NCI-H2171 (cell line): ENCODE data around the gene TXNL4A.

Experiments
- DNase-seq: peaks from one replicate; lab custom pipeline; 2025; lab: John Stamatoyannopoulos, UW

The TXNL4A gene

GRCh38 chr18:79935925-79936324, 52.4 kb downstream of the TXNL4A start:
- no peak for DNase-seq

GRCh38 chr18:79935499-79935898, 52.9 kb downstream of the TXNL4A start:
- DNase-seq = no peak

DNA sequence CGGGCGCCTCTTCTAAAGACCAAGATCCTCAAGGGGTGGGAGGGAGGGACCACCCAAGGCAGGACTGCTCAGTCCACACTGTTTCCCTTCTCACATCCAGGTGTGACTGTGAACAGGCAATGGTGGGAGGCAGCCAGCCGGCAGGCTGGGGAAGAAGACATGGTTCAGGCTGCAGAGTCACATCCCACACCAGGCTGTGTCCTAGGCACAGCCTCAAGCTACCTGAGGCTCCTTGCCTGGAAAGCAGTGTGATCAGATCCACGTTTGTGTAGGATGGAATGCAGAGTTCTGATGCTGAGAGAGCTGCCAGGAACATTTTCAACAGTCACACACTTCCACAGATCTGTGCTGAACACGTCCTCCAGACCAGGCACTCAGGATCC, 53.3 kb downstream of the TXNL4A start:
- DNase-seq = no peak

GRCh38 chr18:79934311-79935097, 53.9 kb downstream of the TXNL4A start:
- no peak for DNase-seq

DNA sequence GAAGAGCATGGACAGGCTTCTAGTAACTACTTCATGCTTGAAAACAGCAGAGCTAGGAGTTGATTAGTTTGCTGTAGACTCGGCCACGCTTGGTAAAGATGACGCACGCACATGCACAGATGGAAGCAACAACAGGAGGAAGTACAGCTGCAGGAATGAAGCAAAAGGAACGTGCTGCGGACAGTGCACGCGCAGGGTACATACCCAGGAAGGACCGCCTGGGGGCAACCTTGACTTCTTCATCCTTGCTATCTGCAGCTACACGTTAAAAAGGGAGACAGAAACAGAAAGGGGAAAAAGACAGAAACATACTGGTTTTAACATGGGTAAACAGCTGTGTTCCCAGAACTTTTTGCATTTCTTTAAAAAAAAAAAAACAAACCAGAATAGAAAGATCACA, 54.6 kb downstream of the TXNL4A start:
- no peak for DNase-seq

- DNase-seq = no peak
These were observed 55.5 kb downstream of the TXNL4A start for GRCh38 chr18:79932907-79933306.

- no peak for DNase-seq
These were observed 56.9 kb downstream of the TXNL4A start for GRCh38 chr18:79931475-79931874.

- DNase-seq = no peak
These were observed 58.2 kb downstream of the TXNL4A start for GRCh38 chr18:79930020-79930642.

DNA sequence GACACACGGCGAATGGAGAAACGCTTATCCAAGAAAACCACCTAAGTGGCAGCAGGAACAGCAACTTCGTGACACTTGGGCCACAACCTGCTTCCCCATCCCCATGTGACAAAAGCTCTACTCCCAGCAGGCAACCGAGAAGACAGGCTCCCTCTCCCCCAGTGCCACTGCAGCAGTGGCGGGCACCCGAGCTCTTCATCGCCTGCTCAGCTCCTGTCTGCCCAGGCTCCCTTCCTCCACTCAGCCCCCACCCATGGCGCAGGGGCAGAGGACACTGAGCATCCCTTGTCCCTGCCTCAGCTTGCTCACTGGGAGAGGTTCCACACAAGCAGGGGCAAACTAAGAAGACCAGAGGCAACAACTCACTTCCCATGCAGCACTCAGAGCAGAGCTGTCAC, 59.8 kb downstream of the TXNL4A start:
- no peak for DNase-seq

- DNase-seq = no peak
These were observed 60.5 kb downstream of the TXNL4A start for GRCh38 chr18:79927607-79928562.

DNA sequence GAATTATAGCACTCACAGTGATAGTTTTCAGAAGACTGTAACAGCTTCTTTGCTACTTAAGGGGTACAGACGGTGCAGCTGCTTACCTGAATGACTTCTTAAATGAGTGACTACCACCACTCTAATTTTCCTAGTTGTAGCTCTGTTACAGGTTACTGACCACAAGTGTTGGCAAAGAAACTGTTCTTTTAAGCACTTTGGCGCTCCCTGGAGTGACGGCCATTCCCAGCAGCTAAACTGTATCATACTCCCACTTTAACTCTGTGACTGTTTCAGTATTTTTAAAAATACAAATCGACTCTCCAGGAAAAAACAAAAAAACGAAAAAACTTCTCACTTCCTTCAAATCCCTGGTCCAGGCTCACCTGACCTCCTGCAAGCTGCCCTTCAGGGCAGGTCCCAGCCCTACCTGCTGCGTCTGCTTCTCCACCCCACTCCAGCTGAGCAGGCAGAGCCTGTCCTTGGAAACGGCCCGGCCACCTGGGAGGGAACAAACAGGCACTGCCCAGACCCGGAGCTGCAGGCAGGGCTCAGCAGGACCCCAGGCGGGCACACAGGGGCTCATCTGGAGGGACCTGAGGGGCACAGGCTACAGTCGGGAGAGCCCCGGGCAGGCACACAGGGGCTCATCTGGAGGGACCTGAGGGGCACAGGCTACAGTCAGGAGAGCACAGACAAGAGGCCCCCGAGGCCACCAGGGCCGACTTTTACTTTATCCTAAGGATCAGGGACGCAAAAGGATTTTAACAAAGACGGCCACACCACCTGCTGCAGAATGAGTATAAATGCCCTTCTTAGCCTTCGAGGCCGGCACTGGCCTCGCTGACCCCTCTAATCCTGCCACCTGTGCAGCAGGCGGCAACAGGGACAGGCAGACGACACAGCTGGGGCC, 61.4 kb downstream of the TXNL4A start:
- no peak for DNase-seq

GRCh38 chr18:79926306-79926705, 62.1 kb downstream of the TXNL4A start:
- DNase-seq = no peak

- peak; percentile 40 for DNase-seq
These were observed 63.3 kb downstream of the TXNL4A start for GRCh38 chr18:79924814-79925731.

DNA sequence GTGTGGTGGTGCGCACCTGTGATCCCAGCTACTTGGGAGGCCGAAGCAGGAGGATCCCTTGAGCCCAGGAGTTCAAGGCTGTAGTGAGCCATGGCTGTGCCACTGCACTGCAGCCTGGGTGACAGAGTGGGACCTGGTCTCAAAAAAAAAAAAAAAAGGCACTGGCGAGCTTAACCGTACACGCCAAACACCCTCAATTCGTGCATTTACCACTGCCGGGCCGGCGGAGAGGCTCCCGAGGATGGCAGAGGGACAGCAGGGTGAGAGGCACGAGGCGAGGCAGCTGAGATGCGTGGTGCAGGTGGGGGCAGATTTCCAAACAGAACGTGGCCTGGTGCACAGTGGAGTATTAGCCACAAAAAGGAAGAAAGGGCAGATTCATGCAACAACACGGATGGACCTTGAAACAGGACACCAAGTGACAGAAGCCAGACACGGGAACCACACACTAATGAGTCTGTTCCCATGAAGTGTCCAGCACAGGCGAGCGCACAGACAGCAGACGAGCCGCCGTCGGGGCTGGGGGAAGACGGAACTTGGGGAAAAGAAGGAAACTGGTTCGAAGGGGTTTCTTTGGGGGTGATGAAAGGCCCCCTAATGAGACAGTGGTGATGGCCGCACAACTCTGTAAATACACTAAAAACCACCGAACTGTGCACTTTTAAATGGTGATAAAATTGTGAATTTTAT, 64.3 kb downstream of the TXNL4A start:
- no peak for DNase-seq

DNA sequence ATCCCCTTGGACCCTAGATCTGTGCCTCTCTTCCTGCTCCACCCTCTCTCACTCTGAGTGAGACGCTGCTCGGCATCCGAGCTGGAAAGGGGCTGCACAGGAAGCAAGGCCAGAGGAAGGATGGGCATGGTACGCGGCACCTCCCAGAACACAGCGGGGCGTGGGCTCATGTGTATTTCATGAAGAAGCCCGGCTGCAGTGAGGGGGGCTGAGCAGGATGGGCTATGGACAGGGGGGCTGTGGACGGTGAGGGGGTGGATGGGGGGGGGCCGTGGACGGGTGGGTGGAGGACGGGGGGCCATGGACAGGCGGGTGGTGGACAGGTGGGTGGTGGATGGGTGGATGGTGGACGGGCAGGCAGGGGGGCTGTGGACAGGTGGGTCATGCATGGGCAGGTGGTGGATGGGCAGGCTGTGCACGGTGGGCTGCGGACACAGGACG, 65.4 kb downstream of the TXNL4A start:
- no peak for DNase-seq

DNA sequence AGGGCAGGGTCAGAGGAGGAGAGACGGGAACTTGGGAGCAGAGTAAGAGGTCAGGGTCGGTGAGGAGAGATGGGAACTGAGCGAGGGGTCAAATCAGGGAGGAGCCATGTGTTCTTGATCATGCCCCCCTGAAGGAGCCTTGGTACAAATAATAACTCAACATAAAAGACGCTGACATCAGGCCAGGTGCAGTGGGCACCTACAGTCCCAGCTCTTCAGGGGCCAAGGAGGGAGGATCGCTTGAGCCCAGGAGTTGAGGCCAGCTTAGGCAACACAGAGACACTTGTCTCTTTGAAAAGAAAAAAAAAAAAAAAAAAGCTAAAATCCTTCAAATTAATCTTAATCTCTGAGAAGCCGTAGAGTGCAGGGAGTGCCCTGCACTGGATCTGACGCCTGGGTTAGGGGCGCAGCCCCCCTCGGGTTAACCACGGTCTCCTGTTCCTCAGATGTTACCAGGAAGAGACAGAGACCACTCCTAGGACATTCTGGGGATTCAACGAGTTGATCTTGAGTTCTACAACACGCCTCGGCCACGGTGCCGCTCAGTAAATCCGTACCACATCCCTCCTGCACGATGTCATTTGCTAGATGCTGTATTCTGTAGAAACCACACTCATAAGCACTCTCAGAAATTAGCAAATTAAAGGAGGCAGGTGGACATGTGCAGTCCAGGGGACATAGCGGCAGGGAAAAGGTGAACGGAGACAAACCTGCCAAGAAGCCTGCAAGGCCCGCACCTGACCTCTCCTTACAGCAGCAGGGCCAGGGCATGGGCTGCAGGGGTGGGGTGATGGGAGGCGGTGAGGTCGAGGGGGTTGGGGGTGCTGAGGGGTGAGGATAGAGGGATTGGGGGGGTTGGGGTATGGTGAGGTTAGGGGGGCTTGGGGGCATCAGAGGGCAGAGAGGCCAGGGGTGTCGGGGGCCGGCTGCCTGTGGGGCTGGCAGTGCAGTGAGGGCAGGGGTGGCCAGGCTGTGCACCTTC, 66.1 kb downstream of the TXNL4A start:
- DNase-seq = no peak
